Gastroesophageal sphincter (tissue), 4 donors: ENCODE data around the gene MROH2A. TPM values are rescaled to one million over a fixed set of nuclear protein-coding genes. Genes with fewer than 3 reads are reported as not detected.
"Not testable (repeated sequence)": the region's sequence is repeated elsewhere in the genome, so short reads cannot be mapped to it uniquely, and the experiment has no call there.

Experiments used
- ATAC-seq: fragments of 150-250 bp; one replicate; pipeline ENCODE4 v1.9.1; 2016; ENCODE audit warnings: mild to moderate bottlenecking, moderate library complexity
- H3K27ac ChIP-seq, 4 donors: fragments of 200-600 bp; sonication (generic) in 3 of 4; 1 replicate in 3 of 4; 2 replicates in 1 of 4; pipeline ENCODE4 v1.5.1; 2016 to 2019
- H3K27me3 ChIP-seq: fragments of 200-600 bp; sonication (generic); one replicate; pipeline ENCODE4 v1.5.1; 2019
- H3K36me3 ChIP-seq, 2 donors: fragments of 200-600 bp; sonication (generic); one replicate each; pipeline ENCODE4 v1.5.1; 2019; ENCODE audit warnings: control low read depth in 1 of 2
- H3K4me1 ChIP-seq, 3 donors: fragments of 200-600 bp; sonication (generic); 1 replicate in 2 of 3; 2 replicates in 1 of 3; pipeline ENCODE4 v1.5.1; 2016 to 2019; ENCODE audit warnings: control low read depth in 2 of 3
- H3K4me3 ChIP-seq, 2 donors: fragments of 200-600 bp; sonication (generic); one replicate each; pipeline ENCODE4 v1.5.1; 2019; ENCODE audit warnings: mild to moderate bottlenecking in 1 of 2, moderate library complexity in 1 of 2
- H3K9me3 ChIP-seq, 3 donors: fragments of 200-600 bp; sonication (generic); one replicate each; pipeline ENCODE4 v1.5.1; 2017 to 2019; ENCODE audit warnings: control low read depth in 2 of 3
- EP300 ChIP-seq: sonication (generic); formaldehyde crosslinking; IDR thresholded peaks from one replicate; pipeline ENCODE4 v1.6.1; 2017; ENCODE audit warnings: antibody characterized with exemption, mild to moderate bottlenecking
- POLR2A ChIP-seq, 2 donors: fragments of 450-650 bp; IDR thresholded peaks; one replicate each; pipeline ENCODE4 v1.6.1; 2017; ENCODE audit warnings: antibody characterized with exemption in 2 of 2, mild to moderate bottlenecking in 2 of 2, moderate library complexity in 1 of 2
- POLR2AphosphoS5 ChIP-seq: sonication (generic); formaldehyde crosslinking; IDR thresholded peaks from one replicate; pipeline ENCODE4 v1.6.1; 2017; ENCODE audit warnings: antibody characterized with exemption
- WGBS, 2 donors: methylation state at CpG; one replicate each; pipeline ENCODE4 v1.1.5; 2018; ENCODE audit warnings: low coverage in 1 of 2; 5-methylcytosine and 5-hydroxymethylcytosine counted together
- total RNA-seq, 4 donors: library from RNA; depleted of rRNA; stranded (reverse); fragments of >200 nt; gene quantifications; one replicate each; pipeline ENCODE4 v1.1.0, GENCODE V29; 2016

Gene MROH2A
- total RNA-seq, 4 donors from 2014 or later = not detected

GRCh38 chr2:233871432-233871831 lies 93.3 kb downstream of the MROH2A start:
- WGBS, 2 donors = 50 to 53% methylated on average over 4 of the region's 4 CpGs
- no peak overlapping the region for H3K27ac ChIP-seq
- peaks cover 31% of the 10 kb centered on the region for H3K27me3 ChIP-seq

GRCh38 chr2:233872125-233872524 lies 94.0 kb downstream of the MROH2A start:
- not testable (repeated sequence) for H3K4me1 ChIP-seq, H3K36me3 ChIP-seq, H3K27ac ChIP-seq, ATAC-seq, H3K4me3 ChIP-seq
- Histone ChIP-seq H3K9me3 (peaks cover 0 to 10% (median 0%) of the 10 kb centered on the region in 3 donors), H3K27me3 (peaks cover 31% of the 10 kb centered on the region)
- 43 to 45% methylated on average over 2 of the region's 2 CpGs for WGBS, 2 donors

More at GRCh38 chr2:233871432-233871831, 93.3 kb downstream of the MROH2A start:
- H3K9me3 ChIP-seq = peaks cover 0 to 10% (median 0%) of the 10 kb centered on the region in 3 donors
- H3K4me3 ChIP-seq = no peak overlapping the region
- H3K36me3 ChIP-seq = no peaks in the 10 kb centered on the region
- ATAC-seq = no peak
- H3K4me1 ChIP-seq = no peaks in the 10 kb centered on the region
- TF ChIP-seq EP300 = no peak
- TF ChIP-seq POLR2AphosphoS5 = no peak

GRCh38 chr2:233882353-233882752 lies 104.2 kb downstream of the MROH2A start:
- Histone ChIP-seq H3K4me3 (no peak overlapping the region), H3K27me3 (peaks cover 23% of the 10 kb centered on the region), H3K4me1 (no peaks in the 10 kb centered on the region), H3K36me3 (no peaks in the 10 kb centered on the region), H3K9me3 (peaks cover 0 to 32% (median 0%) of the 10 kb centered on the region in 3 donors), H3K27ac (no peak overlapping the region)
- no peak for ATAC-seq
- TF ChIP-seq POLR2AphosphoS5 = no peak
- no peak for TF ChIP-seq POLR2A (IDR thresholded peaks at IDR 0.05)

Other genes with a start within 250 kb of the MROH2A start
- 10 to 100 TPM; 13.5 to 52.6 (median 18.2) TPM for gene USP40, start 211.5 kb upstream of the MROH2A start, total RNA-seq
- not detected for gene UGT1A8, start 160.7 kb upstream of the MROH2A start, total RNA-seq
- 1 to 10 TPM in 1 of 4 donors, under 1 TPM in 1, not detected in 2; 0.16 to 1.0 TPM for gene UGT1A10, start 141.9 kb upstream of the MROH2A start, total RNA-seq
- gene UGT1A9, start 106.4 kb upstream of the MROH2A start, total RNA-seq = not detected
- 1 to 10 TPM in 1 of 4 donors, not detected in 3; 4.6 TPM for gene UGT1A7, start 96.4 kb upstream of the MROH2A start, total RNA-seq
- gene UGT1A6, start 85.4 kb upstream of the MROH2A start, total RNA-seq = 10 to 100 TPM in 1 of 4 donors, under 1 TPM in 2, not detected in 1; 0.27 to 20.1 (median 0.58) TPM
- not detected for gene UGT1A5, start 65.4 kb upstream of the MROH2A start, total RNA-seq
- gene UGT1A4, start 59.6 kb upstream of the MROH2A start, total RNA-seq = under 1 TPM in 1 of 4 donors, not detected in 3; 0.13 TPM
- gene UGT1A3, start 49.3 kb upstream of the MROH2A start, total RNA-seq = not detected
- gene UGT1A1, start 18.1 kb upstream of the MROH2A start, total RNA-seq = under 1 TPM in 1 of 4 donors, not detected in 3; 0.94 TPM
- gene HJURP, start 76.2 kb downstream of the MROH2A start, total RNA-seq = 1 to 10 TPM in 2 of 4 donors, under 1 TPM in 1, not detected in 1; 0.15 to 3.1 (median 2.5) TPM
- gene TRPM8, start 139.0 kb downstream of the MROH2A start, total RNA-seq = not detected